HepG2 (cell line): ENCODE results near the gene USP24. TPM values are rescaled to one million over a fixed set of nuclear protein-coding genes. Genes with fewer than 3 reads are reported as not detected.

Source experiments
- ARNTL ChIP-seq: sonication (generic); formaldehyde crosslinking; IDR thresholded peaks from 2 replicates; pipeline ENCODE4 v1.4.0; 2020; ENCODE audit warnings: mild to moderate bottlenecking, missing genetic modification reagents
- CHCHD3 ChIP-seq: sonication (generic); formaldehyde crosslinking; IDR thresholded peaks from 2 replicates; pipeline ENCODE4 v1.8.0; 2022; ENCODE audit warnings: mild to moderate bottlenecking, missing genetic modification reagents, moderate library complexity
- CREB3 ChIP-seq: sonication (generic); formaldehyde crosslinking; IDR thresholded peaks from 2 replicates; pipeline ENCODE4 v1.5.0; 2020; ENCODE audit warnings: missing genetic modification reagents
- FOXA1 ChIP-seq, 2 experiments: fragments of 450-650 bp in 1 of 2; sonication (generic) in 1 of 2; formaldehyde crosslinking in 1 of 2; IDR thresholded peaks; 2 replicates each; pipeline versions ENCODE4 v1.4.0 to v1.6.1; 2016 to 2020; ENCODE audit warnings: missing genetic modification reagents in 1 of 2
- GATAD1 ChIP-seq: IDR thresholded peaks from 2 replicates; pipeline ENCODE4 v1.6.1; 2016; ENCODE audit warnings: missing genetic modification reagents, missing compliant biosample characterization
- GATAD2A ChIP-seq: IDR thresholded peaks from 2 replicates; pipeline ENCODE4 v1.6.1; 2016
- HMG20A ChIP-seq: IDR thresholded peaks from 2 replicates; pipeline ENCODE4 v1.6.1; 2016; ENCODE audit warnings: borderline replicate concordance
- ISL2 ChIP-seq: sonication (generic); formaldehyde crosslinking; IDR thresholded peaks from 2 replicates; pipeline ENCODE4 v1.5.0; 2020; ENCODE audit warnings: missing genetic modification reagents
- PAXIP1 ChIP-seq: sonication (generic); formaldehyde crosslinking; conservative IDR thresholded peaks from 2 replicates; pipeline ENCODE4 v1.4.0; 2020; ENCODE audit warnings: mild to moderate bottlenecking, missing genetic modification reagents, moderate library complexity
- RNF2 ChIP-seq: fragments of 450-650 bp; conservative IDR thresholded peaks from 2 replicates; pipeline ENCODE4 v1.6.1; 2016; ENCODE audit warnings: low read depth
- SAP130 ChIP-seq: IDR thresholded peaks from 2 replicates; pipeline ENCODE4 v1.6.1; 2016; ENCODE audit warnings: low read depth
- ZEB1 ChIP-seq: IDR thresholded peaks from 2 replicates; pipeline ENCODE4 v1.6.1; 2012; ENCODE audit warnings: mild to moderate bottlenecking, low read depth, inconsistent platforms; ENCODE audit not compliant: insufficient replicate concordance
- ZFP90 ChIP-seq: sonication (generic); formaldehyde crosslinking; IDR thresholded peaks from 2 replicates; pipeline ENCODE4 v1.8.0; 2022; ENCODE audit warnings: missing genetic modification reagents, mild to moderate bottlenecking, inconsistent platforms, borderline replicate concordance
- ZNF207 ChIP-seq: fragments of 450-650 bp; IDR thresholded peaks from 2 replicates; pipeline ENCODE4 v1.6.1; 2016; ENCODE audit warnings: antibody characterized with exemption, borderline replicate concordance
- ZNF30 ChIP-seq: sonication (generic); formaldehyde crosslinking; IDR thresholded peaks from 2 replicates; pipeline ENCODE4 v1.5.0; 2020; ENCODE audit warnings: mild to moderate bottlenecking, missing genetic modification reagents
- ZNF431 ChIP-seq: sonication (generic); formaldehyde crosslinking; IDR thresholded peaks from 2 replicates; pipeline ENCODE4 v1.9.0; 2022; ENCODE audit warnings: missing genetic modification reagents, low read depth, mild to moderate bottlenecking, borderline replicate concordance
- ZNF572 ChIP-seq: sonication (generic); formaldehyde crosslinking; IDR thresholded peaks from 2 replicates; pipeline ENCODE4 v1.5.1; 2020; ENCODE audit warnings: mild to moderate bottlenecking, missing genetic modification reagents
- ZNF710 ChIP-seq: sonication (generic); formaldehyde crosslinking; IDR thresholded peaks from 2 replicates; pipeline ENCODE4 v1.5.0; 2020; ENCODE audit warnings: mild to moderate bottlenecking, missing genetic modification reagents, borderline replicate concordance
- polyA plus RNA-seq, 8 experiments: library from polyadenylated mRNA; depleted of rRNA in 3 of 8; stranded (reverse) in 7 of 8; unstranded in 1 of 8; fragments of >200 nt; fragmentation: Illumina TruSeq in 4 of 8; extraction: Trizol in 4 of 8; gene quantifications; 2 replicates each; pipeline versions ENCODE4 v1.2.1 to v1.2.3, GENCODE V29; 2011 to 2016; ENCODE audit warnings: low read depth in 4 of 8, missing spikeins in 1 of 8, mixed read lengths in 1 of 8; ENCODE audit not compliant: insufficient read depth in 1 of 8
- total RNA-seq, 5 experiments: library from RNA; depleted of rRNA; stranded (reverse); fragments of >200 nt; fragmentation: Illumina TruSeq; extraction: Trizol; gene quantifications; 2 replicates each; pipeline ENCODE4 v1.2.3, GENCODE V29; 2016; ENCODE audit warnings: low read depth in 1 of 5
- TF ChIP-seq, protein P1 (sequence below): IDR thresholded peaks from 2 replicates; pipeline ENCODE4 v1.6.1; 2016
- TF ChIP-seq, protein P2 (sequence below): sonication (generic); formaldehyde crosslinking; IDR thresholded peaks from 2 replicates; pipeline ENCODE4 v1.8.1; 2023; ENCODE audit warnings: mild to moderate bottlenecking, missing genetic modification reagents
- TF ChIP-seq, protein P3 (sequence below): sonication (generic); formaldehyde crosslinking; conservative IDR thresholded peaks from 2 replicates; pipeline ENCODE4 v1.4.0; 2020; ENCODE audit warnings: missing genetic modification reagents

Gene USP24
- total and polyA plus RNA-seq, 2 of the 13 experiments (the other 11 are each of a cell fraction or from before 2014, with no cell fraction given) = 18.8 to 47.6 TPM

DNA sequence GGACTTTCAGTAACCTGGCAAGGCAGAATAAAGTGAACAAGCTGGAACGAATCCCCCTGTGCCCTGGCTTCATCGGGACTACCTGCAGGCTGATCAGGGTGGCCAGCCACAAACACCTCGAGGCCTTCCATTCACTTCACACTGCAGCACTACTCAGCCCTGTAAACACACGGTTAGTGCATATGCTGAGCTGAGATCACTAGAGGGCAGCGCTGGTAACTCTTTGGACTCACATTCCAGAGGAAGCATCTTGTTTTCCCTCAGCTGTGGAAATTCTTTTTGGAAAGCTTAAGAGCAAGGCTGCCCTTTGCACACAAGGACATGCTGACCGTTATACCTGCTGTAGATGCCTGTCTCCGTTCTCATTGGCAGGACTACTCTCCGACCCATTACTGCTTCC is 143.7 kb downstream of the USP24 start (continued):
- TF ChIP-seq ZNF30 (CRISPR knock-in tag) (no peak), ZNF710 (CRISPR knock-in tag) (no peak), GATAD2A (CRISPR knock-in tag) (no peak), HMG20A (CRISPR knock-in tag) (no peak), CHCHD3 (no peak), CREB3 (CRISPR knock-in tag) (no peak), PAXIP1 (peak; percentile 29; the same call in 1 of the 2 replicates), FOXA1 (IDR thresholded peaks at IDR 0.05) (no peak), FOXA1 (CRISPR knock-in tag; IDR thresholded peaks at IDR 0.05) (peak; percentile 58), ZEB1 (no peak), GATAD1 (no peak), ZNF572 (no peak), ISL2 (no peak), ZNF207 (no peak), ARNTL (CRISPR knock-in tag) (no peak), RNF2 (no peak), ZFP90 (CRISPR knock-in tag) (no peak), ZNF431 (no peak), SAP130 (peak; percentile 21; the same call in 1 of the 2 replicates)
- TF ChIP-seq, protein P1, sequence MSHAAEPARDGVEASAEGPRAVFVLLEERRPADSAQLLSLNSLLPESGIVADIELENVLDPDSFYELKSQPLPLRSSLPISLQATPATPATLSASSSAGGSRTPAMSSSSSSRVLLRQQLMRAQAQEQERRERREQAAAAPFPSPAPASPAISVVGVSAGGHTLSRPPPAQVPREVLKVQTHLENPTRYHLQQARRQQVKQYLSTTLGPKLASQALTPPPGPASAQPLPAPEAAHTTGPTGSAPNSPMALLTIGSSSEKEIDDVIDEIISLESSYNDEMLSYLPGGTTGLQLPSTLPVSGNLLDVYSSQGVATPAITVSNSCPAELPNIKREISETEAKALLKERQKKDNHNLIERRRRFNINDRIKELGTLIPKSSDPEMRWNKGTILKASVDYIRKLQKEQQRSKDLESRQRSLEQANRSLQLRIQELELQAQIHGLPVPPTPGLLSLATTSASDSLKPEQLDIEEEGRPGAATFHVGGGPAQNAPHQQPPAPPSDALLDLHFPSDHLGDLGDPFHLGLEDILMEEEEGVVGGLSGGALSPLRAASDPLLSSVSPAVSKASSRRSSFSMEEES (CRISPR knock-in tag) = no peak
- TF ChIP-seq, protein P2, sequence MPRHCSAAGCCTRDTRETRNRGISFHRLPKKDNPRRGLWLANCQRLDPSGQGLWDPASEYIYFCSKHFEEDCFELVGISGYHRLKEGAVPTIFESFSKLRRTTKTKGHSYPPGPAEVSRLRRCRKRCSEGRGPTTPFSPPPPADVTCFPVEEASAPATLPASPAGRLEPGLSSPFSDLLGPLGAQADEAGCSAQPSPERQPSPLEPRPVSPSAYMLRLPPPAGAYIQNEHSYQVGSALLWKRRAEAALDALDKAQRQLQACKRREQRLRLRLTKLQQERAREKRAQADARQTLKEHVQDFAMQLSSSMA (CRISPR knock-in tag) = no peak
- TF ChIP-seq, protein P3, sequence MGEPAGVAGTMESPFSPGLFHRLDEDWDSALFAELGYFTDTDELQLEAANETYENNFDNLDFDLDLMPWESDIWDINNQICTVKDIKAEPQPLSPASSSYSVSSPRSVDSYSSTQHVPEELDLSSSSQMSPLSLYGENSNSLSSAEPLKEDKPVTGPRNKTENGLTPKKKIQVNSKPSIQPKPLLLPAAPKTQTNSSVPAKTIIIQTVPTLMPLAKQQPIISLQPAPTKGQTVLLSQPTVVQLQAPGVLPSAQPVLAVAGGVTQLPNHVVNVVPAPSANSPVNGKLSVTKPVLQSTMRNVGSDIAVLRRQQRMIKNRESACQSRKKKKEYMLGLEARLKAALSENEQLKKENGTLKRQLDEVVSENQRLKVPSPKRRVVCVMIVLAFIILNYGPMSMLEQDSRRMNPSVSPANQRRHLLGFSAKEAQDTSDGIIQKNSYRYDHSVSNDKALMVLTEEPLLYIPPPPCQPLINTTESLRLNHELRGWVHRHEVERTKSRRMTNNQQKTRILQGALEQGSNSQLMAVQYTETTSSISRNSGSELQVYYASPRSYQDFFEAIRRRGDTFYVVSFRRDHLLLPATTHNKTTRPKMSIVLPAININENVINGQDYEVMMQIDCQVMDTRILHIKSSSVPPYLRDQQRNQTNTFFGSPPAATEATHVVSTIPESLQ = no peak
